Heart left ventricle (tissue), 16 donors: ENCODE data around the gene EEF1AKMT3. TPM values are rescaled to one million over a fixed set of nuclear protein-coding genes. Genes with fewer than 3 reads are reported as not detected.

Experiments used
- ATAC-seq, 4 donors: fragments of 200-7000 bp; cut with Tn5 transposase; one replicate each; pipeline ENCODE4 v1.9.1; 2020 to 2022; ENCODE audit warnings: moderate library complexity in 4 of 4, mild to moderate bottlenecking in 3 of 4, moderate number of reproducible peaks in 1 of 4
- DNase-seq, 5 donors: peaks; one replicate each; pipeline ENCODE4 v3.0.0-alpha.2; 2020
- H3K27ac ChIP-seq, 12 donors: fragments of 200-600 bp; sonication (generic) in 4 of 12; one replicate each; pipeline versions ENCODE4 v1.5.0 to v1.8.0; 2016 to 2022; ENCODE audit warnings: mild to moderate bottlenecking in 2 of 12
- H3K27me3 ChIP-seq, 9 donors: fragments of 200-600 bp; sonication (generic) in 2 of 9; one replicate each; pipeline versions ENCODE4 v1.5.1 to v1.8.0; 2016 to 2022; ENCODE audit warnings: mild to moderate bottlenecking in 3 of 9
- H3K36me3 ChIP-seq, 9 donors: fragments of 200-600 bp; sonication (generic) in 2 of 9; one replicate each; pipeline versions ENCODE4 v1.5.0 to v1.8.0; 2018 to 2022; ENCODE audit warnings: mild to moderate bottlenecking in 2 of 9
- H3K4me1 ChIP-seq, 12 donors: fragments of 200-600 bp; sonication (generic) in 4 of 12; one replicate each; pipeline versions ENCODE4 v1.5.0 to v1.8.0; 2016 to 2022; ENCODE audit warnings: mild to moderate bottlenecking in 3 of 12
- H3K4me3 ChIP-seq, 12 donors: fragments of 200-600 bp; sonication (generic) in 4 of 12; one replicate each; pipeline versions ENCODE4 v1.5.0 to v1.8.0; 2017 to 2022; ENCODE audit warnings: mild to moderate bottlenecking in 9 of 12, moderate library complexity in 4 of 12
- H3K9me3 ChIP-seq, 12 donors: fragments of 200-600 bp; sonication (generic) in 4 of 12; one replicate each; pipeline versions ENCODE4 v1.5.0 to v1.8.0; 2016 to 2022; ENCODE audit warnings: mild to moderate bottlenecking in 1 of 12
- POLR2A ChIP-seq, 2 donors: fragments of 450-650 bp; IDR thresholded peaks; one replicate each; pipeline ENCODE4 v1.6.1; 2017; ENCODE audit warnings: antibody characterized with exemption in 2 of 2, mild to moderate bottlenecking in 2 of 2, moderate library complexity in 2 of 2
- WGBS, 4 donors: extraction: QIAGEN DNeasy Blood & Tissue Kit in 2 of 4; methylation state at CpG; one replicate each; pipeline versions ENCODE4 v1.1.5 to v1.1.7; 2013 to 2018; 5-methylcytosine and 5-hydroxymethylcytosine counted together
- intact Hi-C, 10 donors: fragments of 100-400 bp; cut with DNase I; formaldehyde crosslinking; loops; one replicate each; pipeline versions ENCODE4 v1.11.1 to v1.14.2; 2022
- polyA plus RNA-seq, 2 donors: library from polyadenylated mRNA; stranded (reverse); fragments of 200-250 nt; gene quantifications; one replicate each; pipeline ENCODE4 v1.2.3, GENCODE V29; 2013
- total RNA-seq, 9 donors: library from RNA; depleted of rRNA in 2 of 9; stranded (reverse); fragments of >200 nt in 2 of 9; fragmentation: NEBNext Ultra II Directional in 3 of 9; extraction: Animal tissue kit (Norgen Biotek cat#: 25700) in 3 of 9; gene quantifications; one replicate each; pipeline versions ENCODE4 v1.1.0 to v1.2.4, GENCODE V29; 2016 to 2023
- TF ChIP-seq, protein P1 (sequence below), 12 donors: fragments of 200-600 bp; sonication (generic) in 4 of 12; IDR thresholded peaks; one replicate each; pipeline versions ENCODE4 v1.5.0 to v1.8.0; 2018 to 2022; ENCODE audit warnings: antibody characterized with exemption in 12 of 12, mild to moderate bottlenecking in 5 of 12
- donor health status: ischemic (EF 13 %, LVEDD 7.1; RV severe dilation, severe dysfunction).
- donor health status: healthy with polysubstance abuse.
- donor health status: DM: no; HTN: yes; CAD: no.
- donor health status: DM: no; HTN: no; CAD: no.
- donor health status: ischemic (EF 25% LVEDD 6.9; RV normal size, moderate dysfunction).
- donor health status: ischemic (EF 25% LVEDD 5.7; RV mildly dilated, moderate dysfunction).
- donor health status: healthy.
- donor health status: DM: yes; HTN: yes; CAD: no.
- donor health status: ischemic (EF 35%, LVEDD 5.7; RV mildly dilated, moderate dysfunction).
- donor health status: nonischemic (EF 11% LVEDD 7.7; RV severe dilation, severe dysfunction).
- donor health status: DM: yes; HTN: yes; CAD: no.
- donor health status: PGD.
- donor health status: ischemic (EF 29% LVEDD 5.4; RV normal size, mild dysfunction).
- donor health status: nonischemic (EF 23%, LVEDD 6.1; RV moderate dilation, normal function).

EEF1AKMT3 gene
- total and polyA plus RNA-seq, 11 donors: 0.84 to 4.5 (median 1.8) TPM

- no peak for ATAC-seq
- peak in 2 of 5 donors; percentile 3 to 18 for DNase-seq
- H3K27me3 ChIP-seq: peaks cover 17 to 61% (median 27%) of the 10 kb centered on the region in 9 donors
- H3K36me3 ChIP-seq: peaks cover 0 to 56% (median 0%) of the 10 kb centered on the region in 9 donors
- 74 to 77% (median 76%) methylated on average over 10 to 11 of the region's 11 CpGs for WGBS, 4 donors
- no peaks in the 10 kb centered on the region for H3K9me3 ChIP-seq
- H3K4me1 ChIP-seq: peaks cover 5 to 30% (median 25%) of the 10 kb centered on the region in 12 donors
- intact Hi-C loops: loop anchor here in 3 of 10 donors (10.0 kb wide), 2 partner anchors 98 to 148 kb away; partner anchors contain the start of gene B4GALNT1 (in 1 of the 3)
- TF ChIP-seq, protein P1, sequence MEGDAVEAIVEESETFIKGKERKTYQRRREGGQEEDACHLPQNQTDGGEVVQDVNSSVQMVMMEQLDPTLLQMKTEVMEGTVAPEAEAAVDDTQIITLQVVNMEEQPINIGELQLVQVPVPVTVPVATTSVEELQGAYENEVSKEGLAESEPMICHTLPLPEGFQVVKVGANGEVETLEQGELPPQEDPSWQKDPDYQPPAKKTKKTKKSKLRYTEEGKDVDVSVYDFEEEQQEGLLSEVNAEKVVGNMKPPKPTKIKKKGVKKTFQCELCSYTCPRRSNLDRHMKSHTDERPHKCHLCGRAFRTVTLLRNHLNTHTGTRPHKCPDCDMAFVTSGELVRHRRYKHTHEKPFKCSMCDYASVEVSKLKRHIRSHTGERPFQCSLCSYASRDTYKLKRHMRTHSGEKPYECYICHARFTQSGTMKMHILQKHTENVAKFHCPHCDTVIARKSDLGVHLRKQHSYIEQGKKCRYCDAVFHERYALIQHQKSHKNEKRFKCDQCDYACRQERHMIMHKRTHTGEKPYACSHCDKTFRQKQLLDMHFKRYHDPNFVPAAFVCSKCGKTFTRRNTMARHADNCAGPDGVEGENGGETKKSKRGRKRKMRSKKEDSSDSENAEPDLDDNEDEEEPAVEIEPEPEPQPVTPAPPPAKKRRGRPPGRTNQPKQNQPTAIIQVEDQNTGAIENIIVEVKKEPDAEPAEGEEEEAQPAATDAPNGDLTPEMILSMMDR (IDR thresholded peaks at IDR 0.05): no peak
- TF ChIP-seq POLR2A (IDR thresholded peaks at IDR 0.05): no peak
- H3K4me3 ChIP-seq: peak overlapping the region in 1 of 12 donors; percentile 5
- H3K27ac ChIP-seq: no peak overlapping the region
Measured at GRCh38 chr12:57732726-57733593, 39.5 kb upstream of the EEF1AKMT3 start.

DNA sequence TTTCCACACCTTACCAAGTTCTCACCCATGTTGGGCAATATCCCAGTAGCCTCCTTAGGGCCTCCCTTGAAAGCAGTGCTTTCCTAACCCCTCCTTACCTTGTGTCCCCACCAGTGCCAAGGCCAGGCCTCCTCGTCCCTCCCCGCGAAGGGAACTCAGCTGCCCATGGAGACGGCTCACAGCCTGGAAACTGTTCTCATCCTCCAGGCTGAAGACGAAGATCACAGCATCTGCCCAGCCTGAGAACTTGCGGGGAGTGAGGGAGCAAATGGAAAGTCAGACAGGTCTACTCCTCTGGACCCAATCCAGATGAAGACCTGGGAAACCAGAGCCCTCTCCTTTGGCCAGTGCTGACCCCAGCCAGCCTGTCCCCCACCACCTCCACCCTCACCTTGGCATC lies 38.5 kb upstream of the EEF1AKMT3 start:
- 73 to 81% (median 78%) methylated on average over 4 to 6 of the region's 6 CpGs for WGBS, 4 donors
- Histone ChIP-seq H3K27ac (peak overlapping the region in 1 of 12 donors; percentile 14), H3K27me3 (peaks cover 24 to 71% (median 36%) of the 10 kb centered on the region in 9 donors), H3K4me3 (peak overlapping the region in 2 of 12 donors; percentile 5 to 43), H3K9me3 (no peaks in the 10 kb centered on the region), H3K36me3 (peaks cover 0 to 51% (median 0%) of the 10 kb centered on the region in 9 donors), H3K4me1 (peaks cover 5 to 38% (median 29%) of the 10 kb centered on the region in 12 donors)
- intact Hi-C loops: loop anchor here in 3 of 10 donors (10.0 kb wide), 2 partner anchors 99 to 149 kb away; partner anchors contain the start of gene B4GALNT1 (in 1 of the 3)
- ATAC-seq: no peak
- DNase-seq: peak in 2 of 5 donors; percentile 5 to 8
- no peak for TF ChIP-seq POLR2A (IDR thresholded peaks at IDR 0.05)
- TF ChIP-seq, protein P1 (IDR thresholded peaks at IDR 0.05): no peak

GRCh38 chr12:57734591-57734990 lies 37.8 kb upstream of the EEF1AKMT3 start:
- Histone ChIP-seq H3K9me3 (no peaks in the 10 kb centered on the region), H3K27ac (no peak overlapping the region), H3K27me3 (peaks cover 25 to 78% (median 39%) of the 10 kb centered on the region in 9 donors), H3K4me3 (peak overlapping the region in 2 of 12 donors; percentile 43 to 52), H3K4me1 (peaks cover 5 to 40% (median 31%) of the 10 kb centered on the region in 12 donors), H3K36me3 (peaks cover 0 to 50% (median 0%) of the 10 kb centered on the region in 9 donors)
- TF ChIP-seq, protein P1 (IDR thresholded peaks at IDR 0.05): no peak
- TF ChIP-seq POLR2A (IDR thresholded peaks at IDR 0.05): no peak
- intact Hi-C loops: loop anchor here in 3 of 10 donors (10.0 kb wide), 2 partner anchors 100 to 150 kb away; partner anchors contain the start of gene B4GALNT1 (in 1 of the 3)
- 57 to 77% (median 74%) methylated on average over 4 of the region's 4 CpGs for WGBS, 4 donors
- ATAC-seq (no peak), DNase-seq (no peak)
